IPS-18a (cell line): ENCODE data around the gene MAP7.
A peak's percentile ranks its signal among the peaks of the same experiment; 100 is the strongest.
"Not testable (repeated sequence)": the region's sequence is repeated elsewhere in the genome, so short reads cannot be mapped to it uniquely, and the experiment has no call there.

Source experiments
- H3K27ac ChIP-seq: one replicate; pipeline ENCODE4 v1.5.1; 2013; ENCODE audit warnings: low read length
- H3K27me3 ChIP-seq: one replicate; pipeline ENCODE4 v1.6.1; 2013; ENCODE audit warnings: mild to moderate bottlenecking, low read length; ENCODE audit not compliant: control insufficient read depth, insufficient read depth
- H3K36me3 ChIP-seq: one replicate; pipeline ENCODE4 v1.6.1; 2013; ENCODE audit warnings: low read depth, low read length; ENCODE audit not compliant: control insufficient read depth
- H3K4me1 ChIP-seq: one replicate; pipeline ENCODE4 v1.6.1; 2013; ENCODE audit warnings: low read depth, low read length; ENCODE audit not compliant: control insufficient read depth
- H3K4me3 ChIP-seq: one replicate; pipeline ENCODE4 v1.5.1; 2013; ENCODE audit warnings: low read length
- H3K9ac ChIP-seq: one replicate; pipeline ENCODE4 v1.6.1; 2013; ENCODE audit warnings: mild to moderate bottlenecking, low read length, moderate library complexity
- H3K9me3 ChIP-seq: one replicate; pipeline ENCODE4 v1.6.1; 2013; ENCODE audit warnings: low read depth, low read length; ENCODE audit not compliant: control insufficient read depth

The MAP7 gene

GRCh38 chr6:136550330-136551071, at the start of gene MAP7:
Gene MAP7 (minus strand): TSS chr6:136550422. CDS start chr6:136550408, 14 bp downstream.
- Histone ChIP-seq H3K9me3 (no peaks in the 10 kb centered on the region), H3K36me3 (no peaks in the 10 kb centered on the region), H3K27ac (no peak within 1 kb of the TSS), H3K4me1 (peaks cover 19% of the 10 kb centered on the region), H3K9ac (peak within 1 kb of the TSS; percentile 65), H3K4me3 (peak within 1 kb of the TSS; percentile 60), H3K27me3 (peaks cover 47% of the 10 kb centered on the region)

GRCh38 chr6:136599329-136600011, 49.2 kb upstream of the MAP7 start:
- Histone ChIP-seq H3K36me3 (no peaks in the 10 kb centered on the region), H3K27ac (no peak overlapping the region), H3K9ac (no peak overlapping the region), H3K27me3 (no peaks in the 10 kb centered on the region), H3K4me1 (no peaks in the 10 kb centered on the region), H3K9me3 (no peaks in the 10 kb centered on the region), H3K4me3 (no peak overlapping the region)

DNA sequence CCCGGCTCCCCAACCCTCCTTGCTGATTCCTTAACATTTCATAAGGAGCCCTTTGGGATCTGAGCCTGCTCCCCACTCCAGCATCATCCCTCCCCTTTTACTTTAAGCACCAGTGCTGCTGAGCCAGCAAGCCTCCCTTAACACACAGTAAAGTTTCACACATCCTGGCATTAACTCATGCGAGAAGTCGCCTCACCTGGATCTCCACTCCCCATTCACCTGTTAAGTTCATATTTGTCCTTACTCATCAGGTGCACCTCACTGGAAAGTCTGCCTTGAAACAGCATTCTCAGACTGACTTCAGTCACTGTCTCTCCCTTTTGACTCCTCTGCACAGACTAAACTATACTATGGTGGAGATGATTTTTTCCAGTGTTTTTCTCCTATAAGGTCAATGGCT, 47.8 kb upstream of the MAP7 start:
- H3K9ac ChIP-seq: no peak overlapping the region
- H3K9me3 ChIP-seq: no peaks in the 10 kb centered on the region
- no peak overlapping the region for H3K27ac ChIP-seq
- no peaks in the 10 kb centered on the region for H3K36me3 ChIP-seq
- no peak overlapping the region for H3K4me3 ChIP-seq
- H3K4me1 ChIP-seq: peaks cover 8% of the 10 kb centered on the region
- H3K27me3 ChIP-seq: no peaks in the 10 kb centered on the region

DNA sequence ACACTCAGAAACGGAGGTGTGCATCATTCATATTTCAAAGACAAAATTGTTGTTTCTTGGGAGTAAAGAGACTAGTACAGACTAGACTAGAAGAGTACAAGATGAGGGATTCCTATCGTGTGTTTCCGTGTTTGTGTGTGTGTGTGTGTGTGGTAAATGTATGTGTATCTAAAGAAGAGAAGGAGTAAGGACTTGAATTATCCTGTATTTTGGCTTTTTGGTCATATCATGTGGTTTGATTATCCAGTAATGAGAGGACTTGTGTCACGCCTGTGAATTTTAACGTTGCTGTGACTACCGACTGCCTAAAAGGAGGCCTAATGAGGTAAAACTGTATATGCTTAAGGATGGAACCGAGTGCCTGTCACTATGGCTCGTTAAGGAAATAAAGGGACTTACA, 44.4 kb upstream of the MAP7 start:
- Histone ChIP-seq H3K27ac (no peak overlapping the region), H3K9ac (no peak overlapping the region), H3K4me1 (peaks cover 23% of the 10 kb centered on the region), H3K27me3 (no peaks in the 10 kb centered on the region), H3K36me3 (no peaks in the 10 kb centered on the region), H3K9me3 (no peaks in the 10 kb centered on the region), H3K4me3 (no peak overlapping the region)

DNA sequence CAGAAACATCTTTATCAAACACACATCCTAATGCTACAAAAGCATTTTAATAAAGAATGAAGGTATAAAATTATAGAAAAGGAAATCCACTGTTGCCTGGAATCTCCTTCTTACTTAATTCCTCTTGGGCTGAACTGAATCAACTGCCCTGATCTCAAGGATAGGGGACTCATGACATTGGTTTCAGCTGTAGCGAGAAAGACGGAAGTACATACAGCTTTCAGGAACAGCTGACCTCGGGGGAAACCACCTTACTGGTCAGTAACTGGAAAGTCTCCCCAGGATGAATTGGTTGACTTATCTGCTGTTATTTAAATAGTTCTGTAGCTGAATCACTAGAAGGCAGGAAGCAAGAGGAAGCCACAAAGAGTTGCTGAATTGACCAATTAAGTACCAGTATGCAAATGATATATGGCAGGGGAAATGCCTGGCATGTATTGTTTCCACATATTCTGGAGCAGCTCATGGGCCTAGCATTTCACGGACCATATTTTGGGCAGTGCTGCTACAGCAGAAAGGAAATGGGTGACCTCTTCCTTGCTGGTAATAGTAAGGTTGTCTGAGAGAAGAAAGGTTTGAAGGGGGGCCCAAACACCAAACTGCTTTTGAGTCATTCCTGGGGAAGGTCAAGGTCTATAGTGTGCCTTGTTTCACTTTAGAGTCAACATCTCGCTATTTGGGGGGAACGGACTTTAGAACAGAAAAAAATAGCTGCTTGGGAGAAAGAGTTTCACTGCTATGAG, 43.7 kb upstream of the MAP7 start:
- Histone ChIP-seq H3K9me3 (no peaks in the 10 kb centered on the region), H3K4me1 (peaks cover 23% of the 10 kb centered on the region), H3K9ac (no peak overlapping the region), H3K27me3 (no peaks in the 10 kb centered on the region), H3K36me3 (no peaks in the 10 kb centered on the region), H3K27ac (no peak overlapping the region), H3K4me3 (no peak overlapping the region)

GRCh38 chr6:136592930-136593673, 42.9 kb upstream of the MAP7 start:
- Histone ChIP-seq H3K27ac (no peak overlapping the region), H3K9me3 (no peaks in the 10 kb centered on the region), H3K36me3 (no peaks in the 10 kb centered on the region), H3K4me1 (peaks cover 23% of the 10 kb centered on the region), H3K9ac (no peak overlapping the region), H3K27me3 (no peaks in the 10 kb centered on the region), H3K4me3 (no peak overlapping the region)

DNA sequence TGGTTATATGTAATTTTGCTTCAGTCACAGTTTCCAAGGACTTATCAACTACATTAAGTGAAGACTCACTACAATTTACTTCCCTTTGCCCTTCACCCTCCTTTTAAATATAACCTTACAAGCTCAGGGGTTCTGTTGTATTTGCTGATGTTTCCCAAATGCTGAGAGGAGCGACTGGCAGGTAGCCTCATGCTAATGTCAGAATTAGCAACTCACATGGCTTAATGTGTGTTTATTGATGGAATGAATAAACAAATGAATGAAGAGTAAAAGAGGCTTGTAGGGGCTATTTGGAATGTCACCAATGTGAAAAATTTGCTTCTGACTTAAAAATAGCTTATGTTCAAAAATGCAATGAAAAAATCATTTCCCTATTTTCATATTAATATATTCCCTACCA, 41.4 kb upstream of the MAP7 start:
- Histone ChIP-seq H3K27ac (no peak overlapping the region), H3K9ac (no peak overlapping the region), H3K4me1 (peaks cover 23% of the 10 kb centered on the region), H3K9me3 (no peaks in the 10 kb centered on the region), H3K27me3 (no peaks in the 10 kb centered on the region), H3K4me3 (no peak overlapping the region), H3K36me3 (no peaks in the 10 kb centered on the region)

DNA sequence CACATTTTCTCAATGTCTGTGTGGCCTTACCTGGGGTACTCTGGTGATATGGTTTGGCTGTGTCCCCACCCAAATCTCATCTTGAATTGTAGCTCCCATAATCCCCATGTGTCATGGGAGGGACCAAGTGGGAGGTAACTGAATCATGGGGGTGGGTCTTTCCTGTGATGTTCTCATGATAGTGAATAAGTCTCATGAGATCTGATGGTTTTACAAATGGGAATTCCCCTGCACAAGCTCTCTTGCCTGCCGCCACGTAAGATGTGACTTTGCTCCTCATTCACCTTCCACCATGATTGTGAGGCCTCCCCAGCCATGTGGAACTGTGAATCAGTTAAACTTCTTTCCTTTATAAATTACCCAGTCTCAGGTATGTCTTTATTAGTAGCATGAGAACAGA, 40.6 kb upstream of the MAP7 start:
- H3K4me1 ChIP-seq: peaks cover 23% of the 10 kb centered on the region
- H3K4me3 ChIP-seq, H3K27ac ChIP-seq, H3K9ac ChIP-seq, H3K27me3 ChIP-seq, H3K9me3 ChIP-seq, H3K36me3 ChIP-seq: not testable (repeated sequence)

DNA sequence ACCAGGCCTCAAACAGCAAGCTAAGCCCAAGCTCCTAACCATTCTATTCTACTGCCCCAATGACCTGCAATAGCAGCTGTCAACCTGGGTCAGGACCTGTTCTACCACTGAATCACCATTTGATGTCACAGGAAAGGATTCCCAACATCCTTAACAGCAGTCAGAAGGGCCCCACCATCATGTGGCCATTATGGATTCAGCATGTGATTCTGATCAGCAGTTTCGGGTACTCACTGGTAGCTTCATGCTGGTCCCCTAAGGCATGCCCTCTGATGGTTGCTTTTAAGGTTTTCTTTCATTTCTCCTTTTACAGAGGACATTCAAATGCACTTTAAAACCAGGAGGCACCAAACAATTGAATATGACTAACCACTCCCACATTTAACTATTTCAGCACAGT, 37.3 kb upstream of the MAP7 start:
- Histone ChIP-seq H3K4me3 (no peak overlapping the region), H3K9ac (no peak overlapping the region), H3K9me3 (no peaks in the 10 kb centered on the region)

GRCh38 chr6:136586295-136586694, 36.1 kb upstream of the MAP7 start:
- H3K9me3 ChIP-seq: no peaks in the 10 kb centered on the region

More for the DNA sequence above, 37.3 kb upstream of the MAP7 start:
- no peaks in the 10 kb centered on the region for H3K36me3 ChIP-seq
- peaks cover 11% of the 10 kb centered on the region for H3K4me1 ChIP-seq
- H3K27ac ChIP-seq: no peak overlapping the region
- no peaks in the 10 kb centered on the region for H3K27me3 ChIP-seq

GRCh38 chr6:136585523-136585922, 35.3 kb upstream of the MAP7 start:
- H3K27ac ChIP-seq, H3K4me3 ChIP-seq, H3K36me3 ChIP-seq, H3K9ac ChIP-seq, H3K27me3 ChIP-seq, H3K9me3 ChIP-seq, H3K4me1 ChIP-seq: not testable (repeated sequence)

More at GRCh38 chr6:136586295-136586694, 36.1 kb upstream of the MAP7 start:
- H3K9ac ChIP-seq: no peak overlapping the region
- no peaks in the 10 kb centered on the region for H3K27me3 ChIP-seq
- no peak overlapping the region for H3K27ac ChIP-seq
- H3K4me3 ChIP-seq: no peak overlapping the region
- no peaks in the 10 kb centered on the region for H3K4me1 ChIP-seq
- no peaks in the 10 kb centered on the region for H3K36me3 ChIP-seq
